Ovary (tissue), 3 donors: ENCODE results near the gene TIPARP.

ENCODE experiments used
- CTCF ChIP-seq, 3 donors: fragments of 450-650 bp in 2 of 3; fragments of 200-600 bp in 1 of 3; IDR thresholded peaks; one replicate each; pipeline versions ENCODE4 v1.5.1 to v1.8.0; 2016 to 2022; ENCODE audit warnings: antibody characterized with exemption in 3 of 3, mild to moderate bottlenecking in 1 of 3
- EP300 ChIP-seq: sonication (generic); formaldehyde crosslinking; IDR thresholded peaks from one replicate; pipeline ENCODE4 v1.6.1; 2017; ENCODE audit warnings: antibody characterized with exemption
- POLR2A ChIP-seq: fragments of 450-650 bp; IDR thresholded peaks from one replicate; pipeline ENCODE4 v1.6.1; 2017; ENCODE audit warnings: antibody characterized with exemption, mild to moderate bottlenecking, moderate library complexity
- donor health status: DM: no; HTN: no; CAD: no.

- TF ChIP-seq POLR2A (no peak), CTCF (IDR thresholded peaks at IDR 0.05) (no peak), EP300 (no peak)
Observed at GRCh38 chr3:156658732-156659090, 15.7 kb upstream of the TIPARP start.
